Neural crest cell (in vitro differentiated cells): ENCODE data around the gene CORO7. TPM values are rescaled to one million over a fixed set of nuclear protein-coding genes. Genes with fewer than 3 reads are reported as not detected.

Experiments
- DNase-seq: peaks from one replicate; pipeline ENCODE4 v3.0.0; 2021; ENCODE audit warnings: low read depth, mixed read lengths, low spot score
- H3K27ac Mint-ChIP-seq: one replicate; pipeline ENCODE4 v1.8.0; 2021; ENCODE audit warnings: mild to moderate bottlenecking, mixed read lengths; ENCODE audit not compliant: unreplicated experiment
- H3K27me3 Mint-ChIP-seq: 2 replicates; pipeline ENCODE4 v1.8.0; 2021; ENCODE audit warnings: low read depth, mild to moderate bottlenecking, mixed read lengths
- H3K36me3 Mint-ChIP-seq: 2 replicates; pipeline ENCODE4 v1.8.0; 2021; ENCODE audit warnings: low read depth, mild to moderate bottlenecking, mixed read lengths
- H3K4me1 Mint-ChIP-seq: 2 replicates; pipeline ENCODE4 v1.8.0; 2021; ENCODE audit warnings: mixed read lengths
- H3K4me3 Mint-ChIP-seq: one replicate; pipeline ENCODE4 v1.8.0; 2021; ENCODE audit warnings: mild to moderate bottlenecking, mixed read lengths
- H3K9me3 Mint-ChIP-seq: 2 replicates; pipeline ENCODE4 v1.8.0; 2021; ENCODE audit warnings: mixed read lengths
- total RNA-seq: library from RNA; stranded (reverse); gene quantifications from 2 replicates; pipeline ENCODE4 v1.2.1, GENCODE V29; 2021
- TF ChIP-seq, protein P1 (sequence below): fragments of 200-600 bp; sonication (generic); conservative IDR thresholded peaks from 2 replicates; pipeline ENCODE4 v1.5.0; 2021; ENCODE audit warnings: antibody characterized with exemption, mild to moderate bottlenecking

Gene CORO7
- total RNA-seq, 1 donor from 2014 or later, result 43.2 TPM

DNA sequence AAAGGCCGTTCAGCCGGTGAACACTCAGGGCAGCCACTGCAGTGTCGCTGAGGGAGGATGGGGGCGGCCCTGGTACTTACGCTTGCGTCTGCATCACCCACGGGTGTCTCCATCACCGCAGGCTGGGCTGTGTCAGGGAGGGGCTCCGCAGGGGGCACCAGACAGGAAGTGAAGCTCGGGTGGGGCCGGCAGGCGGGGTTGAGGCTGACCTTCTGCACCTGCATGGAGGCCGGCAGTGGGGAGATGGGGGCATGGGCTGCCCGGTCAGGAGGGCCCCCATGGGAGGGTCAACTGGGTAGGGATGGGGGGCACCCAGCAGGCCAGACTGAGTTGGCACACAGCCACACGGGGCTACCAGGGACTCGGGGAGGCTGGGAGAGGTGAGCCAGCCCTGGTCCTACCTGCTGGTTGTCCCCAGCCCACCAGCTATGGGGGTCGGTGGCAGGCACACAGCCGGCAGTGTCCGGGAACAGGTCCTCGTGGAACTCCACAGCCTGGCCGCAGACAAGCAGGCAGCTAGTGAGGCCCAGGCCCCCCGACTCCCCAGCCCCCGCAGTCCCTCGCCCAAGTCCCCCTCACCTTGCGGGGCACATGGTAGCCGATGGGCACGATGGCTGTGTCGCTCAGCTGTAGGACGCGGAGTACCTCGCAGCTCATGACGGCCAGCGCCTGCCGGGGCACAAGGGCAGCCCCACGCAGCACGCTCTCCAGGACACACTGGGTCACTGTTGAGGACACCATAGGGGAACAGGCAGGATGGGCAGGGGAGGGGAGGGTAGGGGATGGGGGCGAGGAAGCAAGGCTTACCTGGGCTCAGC lies 52.0 kb downstream of the CORO7 start:
- Mint-ChIP-seq H3K4me3 (no peak overlapping the region), H3K27ac (no peak overlapping the region), H3K27me3 (no peaks in the 10 kb centered on the region), H3K4me1 (peaks cover 5% of the 10 kb centered on the region), H3K36me3 (no peaks in the 10 kb centered on the region), H3K9me3 (no peaks in the 10 kb centered on the region)
- TF ChIP-seq, protein P1, sequence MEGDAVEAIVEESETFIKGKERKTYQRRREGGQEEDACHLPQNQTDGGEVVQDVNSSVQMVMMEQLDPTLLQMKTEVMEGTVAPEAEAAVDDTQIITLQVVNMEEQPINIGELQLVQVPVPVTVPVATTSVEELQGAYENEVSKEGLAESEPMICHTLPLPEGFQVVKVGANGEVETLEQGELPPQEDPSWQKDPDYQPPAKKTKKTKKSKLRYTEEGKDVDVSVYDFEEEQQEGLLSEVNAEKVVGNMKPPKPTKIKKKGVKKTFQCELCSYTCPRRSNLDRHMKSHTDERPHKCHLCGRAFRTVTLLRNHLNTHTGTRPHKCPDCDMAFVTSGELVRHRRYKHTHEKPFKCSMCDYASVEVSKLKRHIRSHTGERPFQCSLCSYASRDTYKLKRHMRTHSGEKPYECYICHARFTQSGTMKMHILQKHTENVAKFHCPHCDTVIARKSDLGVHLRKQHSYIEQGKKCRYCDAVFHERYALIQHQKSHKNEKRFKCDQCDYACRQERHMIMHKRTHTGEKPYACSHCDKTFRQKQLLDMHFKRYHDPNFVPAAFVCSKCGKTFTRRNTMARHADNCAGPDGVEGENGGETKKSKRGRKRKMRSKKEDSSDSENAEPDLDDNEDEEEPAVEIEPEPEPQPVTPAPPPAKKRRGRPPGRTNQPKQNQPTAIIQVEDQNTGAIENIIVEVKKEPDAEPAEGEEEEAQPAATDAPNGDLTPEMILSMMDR, result no peak
- no peak for DNase-seq

DNA sequence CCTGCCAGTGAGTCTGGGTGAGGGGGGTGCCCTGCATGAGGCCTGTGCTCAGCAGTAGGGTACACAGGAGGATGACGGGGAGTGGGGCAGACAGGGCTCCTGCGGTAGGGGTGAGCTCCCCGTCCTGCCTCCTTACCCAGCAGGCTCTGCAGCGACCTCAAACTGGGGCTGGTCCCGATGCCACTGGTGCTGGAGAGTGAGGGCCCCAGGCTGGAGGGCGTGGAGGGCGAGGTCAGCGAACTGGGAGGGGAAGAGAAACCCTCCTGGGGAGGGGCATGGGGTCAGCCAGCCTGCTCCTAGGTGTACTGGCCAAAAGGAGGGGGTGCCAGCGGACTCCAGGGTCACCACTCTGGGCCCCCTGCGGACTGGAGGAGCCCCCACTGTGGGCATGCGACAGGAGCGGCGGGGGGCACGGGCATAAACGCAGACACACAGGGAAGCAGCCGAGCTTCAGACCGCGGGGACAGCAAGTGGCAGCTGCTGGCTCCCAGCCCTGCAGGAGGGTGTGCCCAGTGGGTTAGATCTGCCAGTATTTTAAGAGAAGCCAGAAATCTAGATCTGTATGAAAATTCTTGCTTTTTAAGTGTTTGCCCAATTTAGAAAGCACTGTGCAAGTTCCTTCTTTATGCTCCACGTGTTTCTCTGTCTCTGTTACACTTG lies 53.8 kb downstream of the CORO7 start:
- Mint-ChIP-seq H3K4me3 (no peak overlapping the region), H3K9me3 (no peaks in the 10 kb centered on the region), H3K36me3 (peaks cover 2% of the 10 kb centered on the region), H3K27ac (no peak overlapping the region), H3K4me1 (peaks cover 5% of the 10 kb centered on the region), H3K27me3 (no peaks in the 10 kb centered on the region)
- no peak for DNase-seq
- TF ChIP-seq, protein P1, result no peak

DNA sequence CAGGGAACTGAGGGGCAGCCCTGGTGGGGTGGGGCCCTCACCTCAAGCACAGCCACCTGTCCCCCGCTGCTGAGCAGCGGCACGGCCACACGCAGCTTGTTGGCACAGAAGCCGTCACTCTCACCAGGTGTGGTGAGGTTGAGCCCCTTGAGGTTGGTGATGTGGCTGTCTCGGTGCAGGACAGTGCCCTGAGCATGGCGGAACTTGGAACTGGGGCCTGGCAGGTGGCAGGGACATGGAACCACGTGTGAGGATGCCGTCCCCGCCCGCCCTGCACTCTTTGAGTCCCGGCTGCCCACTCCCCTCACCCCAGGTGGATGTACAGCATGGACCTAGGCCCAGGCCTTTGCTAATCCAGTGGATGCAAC lies 54.5 kb downstream of the CORO7 start:
- TF ChIP-seq, protein P1, result no peak
- Mint-ChIP-seq H3K27me3 (no peaks in the 10 kb centered on the region), H3K36me3 (peaks cover 2% of the 10 kb centered on the region), H3K27ac (no peak overlapping the region), H3K4me1 (no peaks in the 10 kb centered on the region), H3K9me3 (no peaks in the 10 kb centered on the region), H3K4me3 (no peak overlapping the region)
- no peak for DNase-seq

DNA sequence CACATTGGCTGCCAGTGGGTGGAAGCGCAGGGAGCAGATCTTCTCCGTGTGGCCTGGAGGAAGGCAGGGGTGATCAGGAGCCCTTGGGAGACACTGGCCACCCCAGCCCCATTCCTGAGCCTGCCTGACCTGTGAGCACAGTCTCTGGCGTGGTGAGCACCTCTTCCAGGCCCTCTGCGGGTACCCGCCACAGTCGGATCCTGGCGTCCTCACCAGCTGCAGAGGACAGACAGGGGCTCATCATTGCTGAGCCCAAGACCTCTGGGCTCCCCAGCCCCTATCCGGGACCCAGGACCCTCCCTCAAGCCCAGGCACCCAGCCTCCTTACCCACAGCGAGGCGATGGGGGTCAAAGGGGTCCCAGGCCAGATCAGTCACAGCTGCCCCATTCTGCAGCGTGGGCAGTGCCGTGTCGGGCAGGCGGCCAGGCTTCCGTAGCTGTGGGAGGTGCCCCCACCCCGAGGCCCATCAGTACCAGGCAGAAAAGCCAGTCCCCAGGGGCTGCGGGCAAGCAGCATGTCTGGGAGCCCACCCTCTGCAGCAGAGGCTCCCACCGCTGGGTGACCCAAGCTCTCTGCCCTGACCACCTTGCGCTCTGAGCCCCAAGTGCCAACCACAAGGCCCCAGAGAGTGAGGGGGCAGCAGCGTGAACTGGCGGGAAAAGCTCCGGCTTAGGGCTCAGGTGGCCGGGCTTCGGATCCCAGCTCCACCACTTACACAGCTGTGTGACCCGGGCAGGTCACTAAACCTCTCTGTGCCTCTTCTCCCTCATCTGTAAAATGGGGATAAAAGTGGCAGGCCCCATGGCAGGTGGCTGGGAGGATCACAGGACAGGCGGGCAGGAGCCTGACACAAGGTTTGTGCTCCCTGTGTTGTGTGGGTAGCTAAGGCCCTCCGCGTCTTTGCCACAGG lies 55.1 kb downstream of the CORO7 start:
- H3K4me3 Mint-ChIP-seq, result no peak overlapping the region
- H3K9me3 Mint-ChIP-seq, result no peaks in the 10 kb centered on the region
- peaks cover 2% of the 10 kb centered on the region for H3K36me3 Mint-ChIP-seq
- H3K27me3 Mint-ChIP-seq, result no peaks in the 10 kb centered on the region
- no peak overlapping the region for H3K27ac Mint-ChIP-seq
- H3K4me1 Mint-ChIP-seq, result no peaks in the 10 kb centered on the region
- TF ChIP-seq, protein P1, result no peak
- DNase-seq, result no peak

DNA sequence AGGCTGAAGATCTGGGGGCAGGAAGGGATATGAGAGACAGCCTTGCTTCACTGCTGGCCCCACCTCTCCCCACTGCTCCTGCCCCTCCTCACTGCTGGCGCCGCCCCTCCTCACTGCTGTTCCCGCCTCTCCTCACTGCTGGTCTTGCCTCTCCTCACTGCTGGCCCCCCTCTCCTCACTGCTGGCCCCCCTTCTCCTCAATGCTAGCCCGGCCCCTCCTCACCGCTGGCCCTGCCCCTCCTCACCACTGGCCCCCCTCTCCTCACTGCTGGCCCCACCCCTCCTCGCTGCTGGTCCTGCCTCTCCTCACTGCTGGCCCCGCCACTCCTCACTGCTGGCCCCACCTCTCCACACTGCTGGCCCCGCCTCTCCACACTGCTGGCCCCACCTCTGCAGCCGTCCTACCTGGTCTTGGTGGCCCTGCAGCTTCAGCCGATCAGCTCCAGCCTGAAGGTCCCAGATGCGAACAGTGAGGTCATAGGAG lies 55.8 kb downstream of the CORO7 start:
- TF ChIP-seq, protein P1, result no peak
- Mint-ChIP-seq H3K27me3 (no peaks in the 10 kb centered on the region), H3K4me3 (no peak overlapping the region), H3K9me3 (no peaks in the 10 kb centered on the region), H3K36me3 (peaks cover 2% of the 10 kb centered on the region), H3K4me1 (no peaks in the 10 kb centered on the region), H3K27ac (no peak overlapping the region)
- no peak for DNase-seq
